Stimulated activated CD8-positive, alpha-beta memory T cell treated with anti-CD3 and anti-CD28 coated beads, Interleukin-12 subunit alpha, Interleukin-12 subunit beta, amount 100 ng/mL, for 4 hours (primary cell): Measurements from ENCODE around the gene UBE4B.

Source experiments
- DNase-seq: peaks from one replicate; pipeline ENCODE4 v3.0.0-alpha.2; 2020; ENCODE audit warnings: low read depth

UBE4B gene

DNA sequence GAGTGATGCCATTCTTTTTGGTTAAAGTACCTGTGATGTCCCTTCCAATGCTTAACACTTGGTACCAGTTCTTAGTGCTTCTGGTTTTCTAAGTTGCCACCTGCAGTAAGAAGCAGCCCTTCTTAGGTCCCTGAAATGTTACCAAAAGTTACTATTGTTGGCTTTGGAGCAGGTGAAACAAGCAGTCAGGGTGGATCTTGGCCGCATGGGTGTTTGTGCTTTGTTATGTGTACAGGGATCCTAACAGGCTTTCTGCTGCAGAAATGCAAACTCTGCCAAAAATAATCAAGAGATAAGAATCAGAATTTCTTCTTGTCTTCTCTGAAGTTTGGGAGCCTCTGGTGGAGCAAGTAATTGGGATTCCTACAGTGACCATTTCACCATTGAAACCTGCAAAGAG lies 84.4 kb downstream of the UBE4B start:
- DNase-seq, result no peak

DNA sequence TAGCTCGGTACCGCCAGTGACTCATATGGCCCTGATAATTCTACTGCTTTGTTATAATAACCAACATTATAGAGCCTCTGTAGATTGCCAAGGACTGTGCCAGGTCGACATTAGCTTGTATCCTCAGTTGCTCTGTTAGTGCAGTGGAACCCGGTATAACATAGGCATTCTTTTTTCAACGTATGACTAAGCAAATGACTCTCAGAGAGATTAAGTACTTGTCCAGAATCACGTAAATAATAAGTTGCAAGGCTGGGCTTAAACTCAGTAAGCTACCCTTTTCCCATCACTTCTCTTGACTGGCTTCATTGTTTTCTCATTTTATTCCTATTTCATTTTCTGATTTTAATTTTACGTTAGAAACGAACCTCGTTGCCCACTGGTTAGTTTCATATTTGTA lies 85.1 kb downstream of the UBE4B start:
- no peak for DNase-seq

- no peak for DNase-seq
Observed at GRCh38 chr1:10121688-10122087, 88.9 kb downstream of the UBE4B start.

- DNase-seq, result no peak
Observed at GRCh38 chr1:10122926-10123325, 90.2 kb downstream of the UBE4B start.

GRCh38 chr1:10128101-10128765 lies 95.5 kb downstream of the UBE4B start:
- DNase-seq, result no peak

GRCh38 chr1:10132316-10132715 lies 99.6 kb downstream of the UBE4B start:
- DNase-seq, result no peak

DNA sequence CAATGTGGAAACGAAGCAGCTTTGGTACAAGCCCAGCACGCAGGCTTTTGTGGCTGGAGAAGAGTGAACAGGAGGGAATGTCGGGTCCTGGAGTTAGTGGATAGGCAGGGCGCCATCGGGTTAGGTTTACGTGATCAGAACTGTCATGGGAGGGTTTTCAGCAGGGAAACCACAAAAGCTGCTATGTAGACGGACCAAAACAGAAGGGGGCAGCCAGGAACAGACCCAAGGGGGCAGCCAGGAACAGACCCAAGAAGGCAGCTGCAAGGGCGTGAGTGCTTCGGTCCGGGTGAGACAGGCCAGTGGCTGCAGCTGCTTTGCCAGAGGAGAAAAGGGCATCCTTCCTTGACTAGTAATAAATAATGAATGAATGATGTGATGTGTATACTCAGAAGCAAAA lies 100.1 kb downstream of the UBE4B start:
- no peak for DNase-seq

DNA sequence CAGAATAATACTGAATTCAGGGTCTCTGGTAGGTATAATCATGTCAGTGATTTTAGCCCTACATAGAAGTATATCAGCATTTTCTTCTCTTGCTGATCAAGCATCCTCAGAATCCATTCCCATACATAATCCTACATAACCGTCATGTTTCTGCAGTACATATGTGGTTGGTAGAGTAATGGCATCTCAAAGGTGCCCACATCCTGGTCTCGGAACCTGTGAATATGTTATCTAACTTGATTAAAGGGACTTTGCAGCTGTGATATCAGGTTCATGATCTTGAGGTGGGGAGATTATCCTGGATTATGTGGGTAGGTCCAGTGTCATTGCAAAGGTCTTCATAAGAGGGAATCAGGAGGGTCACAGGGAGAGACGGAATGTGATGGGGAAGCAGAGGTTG lies 108.2 kb downstream of the UBE4B start:
- DNase-seq, result no peak

GRCh38 chr1:10143961-10144485 lies 111.3 kb downstream of the UBE4B start:
- DNase-seq, result no peak

- no peak for DNase-seq
Observed at GRCh38 chr1:10146391-10146790, 113.6 kb downstream of the UBE4B start.

DNA sequence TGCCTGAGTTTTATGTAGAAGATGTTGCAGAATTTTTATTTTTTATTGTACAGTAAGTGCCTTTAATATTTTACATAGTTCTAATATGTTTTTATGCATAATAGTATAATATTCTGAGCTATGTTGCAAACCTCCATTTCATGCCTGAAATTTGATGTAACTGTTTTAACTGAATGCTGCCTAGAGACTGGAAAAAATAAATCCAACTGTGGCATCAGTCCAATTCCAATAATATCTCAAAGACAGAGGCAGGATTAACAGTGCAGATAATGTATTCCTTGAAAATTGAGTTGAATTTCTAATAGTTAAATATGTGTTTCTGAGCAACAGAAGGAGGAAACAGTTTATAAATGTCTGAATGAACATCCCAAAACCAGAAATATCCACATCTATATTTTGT lies 116.5 kb downstream of the UBE4B start:
- DNase-seq, result no peak

GRCh38 chr1:10152709-10153284 lies 120.0 kb downstream of the UBE4B start:
- DNase-seq, result no peak

GRCh38 chr1:10155087-10155712 lies 122.4 kb downstream of the UBE4B start:
- no peak for DNase-seq

DNA sequence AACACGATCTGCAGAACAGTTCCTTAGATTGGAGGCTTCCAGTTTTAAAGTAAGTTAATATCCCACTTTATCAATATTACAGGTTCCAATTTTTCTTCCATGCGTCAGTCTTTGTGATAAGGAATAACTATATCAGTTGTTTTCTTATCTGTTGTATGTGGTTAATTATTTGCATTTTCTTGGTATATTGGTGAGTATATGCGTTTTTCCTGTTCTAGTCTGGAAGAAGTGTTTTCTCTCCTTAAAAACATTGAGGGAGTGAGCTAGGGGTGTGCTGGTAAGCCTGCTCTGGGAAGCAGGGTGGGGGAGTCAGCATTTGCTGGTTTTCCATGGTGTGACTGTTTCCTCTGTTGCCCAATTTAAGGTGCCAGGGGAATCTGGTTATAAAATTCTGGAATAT lies 127.4 kb downstream of the UBE4B start:
- no peak for DNase-seq

GRCh38 chr1:10160907-10161490 lies 128.2 kb downstream of the UBE4B start:
- no peak for DNase-seq

GRCh38 chr1:10161541-10162290 lies 129.0 kb downstream of the UBE4B start:
- DNase-seq, result no peak

GRCh38 chr1:10168912-10169514 lies 136.3 kb downstream of the UBE4B start:
- no peak for DNase-seq

- DNase-seq, result no peak
Observed at GRCh38 chr1:10170239-10170574, 137.4 kb downstream of the UBE4B start.

- no peak for DNase-seq
Observed at GRCh38 chr1:10171105-10171767, 138.5 kb downstream of the UBE4B start.

DNA sequence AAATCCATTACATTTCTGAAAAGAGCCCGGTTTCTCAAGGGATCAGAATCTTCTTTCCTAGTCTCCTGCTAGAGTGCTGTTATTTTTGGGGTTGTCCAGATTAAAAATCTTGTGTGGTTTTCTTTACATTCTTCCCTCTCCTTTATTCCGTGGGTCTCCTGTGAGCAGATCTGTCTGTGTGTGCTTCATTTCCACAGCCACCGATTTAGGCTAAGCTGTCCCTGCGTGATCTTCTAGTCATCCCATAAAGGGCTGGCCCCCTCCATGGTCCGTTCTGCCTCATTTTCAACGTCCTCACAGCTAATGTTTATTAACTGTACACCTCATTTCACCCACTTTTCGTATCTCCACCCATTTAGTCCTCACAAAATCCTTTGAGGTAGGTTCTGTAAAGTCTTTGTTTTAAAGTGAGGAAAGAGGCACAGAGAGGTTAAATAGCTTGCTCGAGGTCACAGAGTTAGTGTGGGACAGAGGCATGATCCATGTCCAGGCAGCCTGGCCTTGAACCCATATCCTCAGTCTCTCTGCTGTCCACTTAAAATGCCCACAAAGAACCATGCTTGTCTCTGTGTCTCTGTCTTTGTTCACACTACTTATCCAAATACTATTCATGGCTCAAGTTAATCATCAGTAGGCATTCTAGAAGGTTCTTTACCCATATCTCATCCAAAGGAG lies 139.4 kb downstream of the UBE4B start:
- DNase-seq, result no peak

- DNase-seq, result no peak
Observed at GRCh38 chr1:10173582-10173981, 140.8 kb downstream of the UBE4B start.
